Measurements from ENCODE around the gene COL4A2. TPM values are rescaled to one million over a fixed set of nuclear protein-coding genes. Genes with fewer than 3 reads are reported as not detected.

COL4A2 gene
- total RNA-seq, 4 donors from 2014 or later = 51.2 to 85.8 (median 70.5) TPM

DNA sequence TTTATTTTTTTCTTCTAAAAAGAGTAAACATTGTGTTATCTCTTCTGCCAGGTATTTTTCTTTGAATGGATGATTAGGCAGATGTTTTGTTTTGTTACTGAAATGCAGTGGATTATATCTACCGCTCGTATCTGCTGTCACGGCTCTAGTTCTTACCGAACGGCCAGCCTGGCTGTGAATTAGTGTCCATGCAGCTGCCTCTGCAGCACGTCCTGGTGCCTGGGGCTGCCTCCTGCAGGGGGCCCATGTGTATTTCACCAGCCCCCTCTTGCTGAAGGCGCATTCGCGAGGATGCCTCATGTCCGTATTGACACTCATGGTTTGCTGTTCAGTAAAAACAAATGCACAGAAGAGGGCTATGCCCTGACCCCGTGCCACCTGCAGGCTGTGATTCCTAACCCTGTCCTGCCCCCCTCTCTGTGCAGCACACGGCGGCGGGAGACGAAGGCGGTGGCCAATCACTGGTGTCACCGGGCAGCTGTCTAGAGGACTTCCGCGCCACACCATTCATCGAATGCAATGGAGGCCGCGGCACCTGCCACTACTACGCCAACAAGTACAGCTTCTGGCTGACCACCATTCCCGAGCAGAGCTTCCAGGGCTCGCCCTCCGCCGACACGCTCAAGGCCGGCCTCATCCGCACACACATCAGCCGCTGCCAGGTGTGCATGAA, 204.6 kb downstream of the COL4A2 start:
- ATAC-seq = no peak
- H3K36me3 ChIP-seq = peaks cover 0 to 21% of the 10 kb centered on the region in 2 donors
- intact Hi-C loops (cut with DNase I; ENCODE audit: low total_unique reads) = no loop called here

DNA sequence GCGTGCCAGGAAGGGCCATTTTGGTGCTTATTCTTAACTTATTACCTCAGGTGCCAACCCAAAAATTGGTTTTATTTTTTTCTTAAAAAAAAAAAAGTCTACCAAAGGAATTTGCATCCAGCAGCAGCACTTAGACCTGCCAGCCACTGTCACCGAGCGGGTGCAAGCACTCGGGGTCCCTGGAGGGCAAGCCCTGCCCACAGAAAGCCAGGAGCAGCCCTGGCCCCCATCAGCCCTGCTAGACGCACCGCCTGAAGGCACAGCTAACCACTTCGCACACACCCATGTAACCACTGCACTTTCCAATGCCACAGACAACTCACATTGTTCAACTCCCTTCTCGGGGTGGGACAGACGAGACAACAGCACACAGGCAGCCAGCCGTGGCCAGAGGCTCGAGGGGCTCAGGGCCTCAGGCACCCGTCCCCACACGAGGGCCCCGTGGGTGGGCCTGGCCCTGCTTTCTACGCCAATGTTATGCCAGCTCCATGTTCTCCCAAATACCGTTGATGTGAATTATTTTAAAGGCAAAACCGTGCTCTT, 205.2 kb downstream of the COL4A2 start:
- intact Hi-C loops (cut with DNase I; ENCODE audit: low total_unique reads) (no loop called here), in situ Hi-C loops (cut with MboI; ENCODE audit: low sequenced_read_pairs in 4 of 4) (no loop called here)
- no peak overlapping the region for H3K4me3 ChIP-seq
- no peak overlapping the region for H3K27ac ChIP-seq
- H3K9me3 ChIP-seq = no peaks in the 10 kb centered on the region
- DNase-seq = no peak
- H3K4me1 ChIP-seq = peaks cover 3% of the 10 kb centered on the region in 2 donors
- no peaks in the 10 kb centered on the region for H3K27me3 ChIP-seq
- peaks cover 0 to 21% of the 10 kb centered on the region in 2 donors for H3K36me3 ChIP-seq
- no peak for TF ChIP-seq POLR2A (IDR thresholded peaks at IDR 0.05)
- TF ChIP-seq, protein P1, sequence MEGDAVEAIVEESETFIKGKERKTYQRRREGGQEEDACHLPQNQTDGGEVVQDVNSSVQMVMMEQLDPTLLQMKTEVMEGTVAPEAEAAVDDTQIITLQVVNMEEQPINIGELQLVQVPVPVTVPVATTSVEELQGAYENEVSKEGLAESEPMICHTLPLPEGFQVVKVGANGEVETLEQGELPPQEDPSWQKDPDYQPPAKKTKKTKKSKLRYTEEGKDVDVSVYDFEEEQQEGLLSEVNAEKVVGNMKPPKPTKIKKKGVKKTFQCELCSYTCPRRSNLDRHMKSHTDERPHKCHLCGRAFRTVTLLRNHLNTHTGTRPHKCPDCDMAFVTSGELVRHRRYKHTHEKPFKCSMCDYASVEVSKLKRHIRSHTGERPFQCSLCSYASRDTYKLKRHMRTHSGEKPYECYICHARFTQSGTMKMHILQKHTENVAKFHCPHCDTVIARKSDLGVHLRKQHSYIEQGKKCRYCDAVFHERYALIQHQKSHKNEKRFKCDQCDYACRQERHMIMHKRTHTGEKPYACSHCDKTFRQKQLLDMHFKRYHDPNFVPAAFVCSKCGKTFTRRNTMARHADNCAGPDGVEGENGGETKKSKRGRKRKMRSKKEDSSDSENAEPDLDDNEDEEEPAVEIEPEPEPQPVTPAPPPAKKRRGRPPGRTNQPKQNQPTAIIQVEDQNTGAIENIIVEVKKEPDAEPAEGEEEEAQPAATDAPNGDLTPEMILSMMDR (IDR thresholded peaks at IDR 0.05 in 4 of 5, conservative IDR thresholded peaks at IDR 0.05 in 1 of 5) = no peak
- ATAC-seq = no peak

More for the DNA sequence above, 204.6 kb downstream of the COL4A2 start:
- no peak for DNase-seq
- in situ Hi-C loops (cut with MboI; ENCODE audit: low sequenced_read_pairs in 4 of 4) = no loop called here
- H3K4me1 ChIP-seq = peaks cover 9% of the 10 kb centered on the region in 2 donors
- no peak overlapping the region for H3K4me3 ChIP-seq
- H3K27me3 ChIP-seq = no peaks in the 10 kb centered on the region
- H3K9me3 ChIP-seq = no peaks in the 10 kb centered on the region
- TF ChIP-seq, protein P1 (IDR thresholded peaks at IDR 0.05 in 4 of 5, conservative IDR thresholded peaks at IDR 0.05 in 1 of 5) = no peak
- TF ChIP-seq POLR2A (IDR thresholded peaks at IDR 0.05) = no peak
- H3K27ac ChIP-seq = no peak overlapping the region

DNA sequence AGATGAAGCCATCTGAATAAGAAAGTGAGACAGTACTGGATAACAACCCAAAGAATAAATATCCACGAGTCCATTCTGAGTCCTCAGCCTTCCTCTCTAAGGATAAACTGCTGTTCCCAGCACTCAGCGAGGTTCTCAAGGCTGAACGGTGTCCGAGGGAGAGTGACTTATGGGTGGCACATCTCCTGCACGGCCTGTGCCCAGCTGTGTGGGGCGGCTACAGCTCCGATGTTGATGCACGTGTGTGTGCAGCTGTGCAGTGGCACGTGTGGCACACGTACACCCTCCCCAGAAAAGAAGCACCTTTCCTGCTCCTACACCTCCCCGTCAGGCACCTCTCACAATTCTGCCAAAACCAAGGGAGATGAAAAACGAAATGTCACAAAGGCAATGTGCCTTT, 209.4 kb downstream of the COL4A2 start:
- TF ChIP-seq POLR2A (IDR thresholded peaks at IDR 0.05) = no peak
- TF ChIP-seq, protein P1 (IDR thresholded peaks at IDR 0.05 in 4 of 5, conservative IDR thresholded peaks at IDR 0.05 in 1 of 5) = no peak
- Histone ChIP-seq H3K36me3 (peaks cover 0 to 13% of the 10 kb centered on the region in 2 donors), H3K9me3 (no peaks in the 10 kb centered on the region), H3K4me3 (no peak overlapping the region), H3K27ac (no peak overlapping the region), H3K4me1 (peaks cover 9 to 10% of the 10 kb centered on the region in 2 donors), H3K27me3 (no peaks in the 10 kb centered on the region)
- DNase-seq (no peak), ATAC-seq (no peak)
- in situ Hi-C loops (cut with MboI; ENCODE audit: low sequenced_read_pairs in 4 of 4) = no loop called here
- intact Hi-C loops (cut with DNase I; ENCODE audit: low total_unique reads) = no loop called here

DNA sequence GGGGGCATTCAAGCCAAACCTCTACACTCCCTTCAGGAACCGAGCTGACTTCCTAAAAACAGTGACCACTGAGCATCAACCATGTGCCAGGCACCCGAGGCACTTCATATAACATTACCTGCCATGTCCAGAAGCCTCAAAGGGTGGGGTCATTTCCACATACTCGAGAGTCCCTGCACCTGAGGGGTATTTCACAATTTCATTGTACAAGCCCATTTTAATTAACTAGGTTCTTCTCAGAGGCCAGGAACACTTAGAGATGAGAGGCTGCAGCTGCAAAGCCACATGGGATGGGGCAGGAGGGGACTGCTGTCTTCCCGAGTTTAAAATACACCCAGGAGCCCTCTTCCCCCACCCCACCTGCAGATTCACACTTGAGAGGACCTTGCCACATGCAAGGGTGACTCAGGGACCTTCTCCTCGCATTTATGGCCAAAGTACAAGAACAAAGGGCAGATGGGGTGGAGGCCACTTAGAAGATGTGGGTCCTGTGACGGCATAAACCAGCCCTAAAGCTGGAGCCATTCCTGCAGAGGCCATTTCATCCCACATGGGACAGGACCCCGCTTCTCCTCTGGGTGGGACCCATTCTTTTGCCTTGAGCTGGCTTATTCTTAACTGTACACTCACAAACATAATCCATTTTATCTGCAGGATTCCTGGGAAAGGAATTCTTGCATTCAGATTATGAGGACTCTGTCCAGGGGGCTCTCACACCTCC, 210.6 kb downstream of the COL4A2 start:
- Histone ChIP-seq H3K9me3 (no peaks in the 10 kb centered on the region), H3K27me3 (no peaks in the 10 kb centered on the region), H3K36me3 (peaks cover 0 to under 1% of the 10 kb centered on the region in 2 donors), H3K27ac (no peak overlapping the region), H3K4me3 (no peak overlapping the region), H3K4me1 (peaks cover 10% of the 10 kb centered on the region in 2 donors)
- no peak for ATAC-seq
- intact Hi-C loops (cut with DNase I; ENCODE audit: low total_unique reads) (no loop called here), in situ Hi-C loops (cut with MboI; ENCODE audit: low sequenced_read_pairs in 4 of 4) (no loop called here)
- no peak for DNase-seq
- TF ChIP-seq POLR2A (IDR thresholded peaks at IDR 0.05) = no peak
- TF ChIP-seq, protein P1 (IDR thresholded peaks at IDR 0.05 in 4 of 5, conservative IDR thresholded peaks at IDR 0.05 in 1 of 5) = no peak
